Hepatocyte (in vitro differentiated cells): ENCODE results near the gene ERVMER34-1. TPM values are rescaled to one million over a fixed set of nuclear protein-coding genes. Genes with fewer than 3 reads are reported as not detected.

Experiments
- DNase-seq: peaks from one replicate; pipeline ENCODE4 v3.0.0-alpha.2; 2016; ENCODE audit warnings: low spot score
- H2AFZ ChIP-seq: fragments of 200-600 bp; sonication (generic); 2 replicates; pipeline ENCODE4 v1.6.0; 2016; ENCODE audit warnings: antibody characterized with exemption, mild to moderate bottlenecking
- H3K27ac ChIP-seq: fragments of 200-600 bp; sonication (generic); 2 replicates; pipeline ENCODE4 v1.5.1; 2016; ENCODE audit warnings: mild to moderate bottlenecking
- H3K27me3 ChIP-seq: fragments of 200-600 bp; sonication (generic); 2 replicates; pipeline ENCODE4 v1.6.1; 2016
- H3K36me3 ChIP-seq: fragments of 200-600 bp; sonication (generic); replicated peaks from 2 replicates; pipeline ENCODE4 v1.5.1; 2016; ENCODE audit warnings: low read depth; ENCODE audit not compliant: insufficient read depth
- H3K4me1 ChIP-seq: fragments of 200-600 bp; sonication (generic); 2 replicates; pipeline ENCODE4 v1.5.1; 2016; ENCODE audit warnings: mild to moderate bottlenecking, moderate library complexity; ENCODE audit not compliant: insufficient read depth
- H3K4me2 ChIP-seq: fragments of 200-600 bp; sonication (generic); 2 replicates; pipeline ENCODE4 v1.6.0; 2016
- H3K4me3 ChIP-seq: fragments of 200-600 bp; sonication (generic); 2 replicates; pipeline ENCODE4 v1.5.1; 2016; ENCODE audit warnings: mild to moderate bottlenecking
- H3K79me2 ChIP-seq: fragments of 200-600 bp; sonication (generic); 2 replicates; pipeline ENCODE4 v1.6.0; 2017; ENCODE audit warnings: mild to moderate bottlenecking
- H3K9me2 ChIP-seq: fragments of 200-600 bp; sonication (generic); replicated peaks from 2 replicates; pipeline ENCODE4 v1.6.0; 2017; ENCODE audit warnings: mild to moderate bottlenecking; ENCODE audit not compliant: insufficient read depth
- H3K9me3 ChIP-seq: fragments of 200-600 bp; sonication (generic); 2 replicates; pipeline ENCODE4 v1.5.1; 2016; ENCODE audit warnings: low read depth, mild to moderate bottlenecking
- H4K20me1 ChIP-seq: fragments of 200-600 bp; sonication (generic); 2 replicates; pipeline ENCODE4 v1.6.0; 2016; ENCODE audit warnings: mild to moderate bottlenecking; ENCODE audit not compliant: insufficient read depth, poor library complexity, severe bottlenecking
- EZH2 ChIP-seq: fragments of 200-600 bp; sonication (generic); IDR thresholded peaks from 2 replicates; pipeline ENCODE4 v1.6.1; 2016; ENCODE audit warnings: antibody characterized with exemption, mild to moderate bottlenecking, borderline replicate concordance
- EZH2phosphoT487 ChIP-seq: fragments of 200-600 bp; sonication (generic); IDR thresholded peaks from one replicate; pipeline ENCODE4 v1.6.1; 2018; ENCODE audit warnings: antibody characterized with exemption, mild to moderate bottlenecking, low read depth, moderate library complexity; ENCODE audit not compliant: unreplicated experiment, severe bottlenecking
- WGBS: methylation state at CpG from one replicate; pipeline ENCODE4 v1.1.6; 2016; ENCODE audit warnings: low lambda C conversion rate; ENCODE audit errors: missing lambda C conversion rate; 5-methylcytosine and 5-hydroxymethylcytosine counted together
- polyA plus RNA-seq: library from polyadenylated mRNA; unstranded; fragments of >200 nt; fragmentation: Nextera tagmentation; extraction: Ambion mirVana; gene quantifications from 2 replicates; pipeline ENCODE4 v1.2.1, GENCODE V29; 2016
- total RNA-seq: library from RNA; depleted of rRNA; stranded (reverse); fragments of >200 nt; gene quantifications from 2 replicates; pipeline ENCODE4 v1.2.3, GENCODE V29; 2014
- TF ChIP-seq, protein P1 (sequence below): fragments of 200-600 bp; sonication (generic); IDR thresholded peaks from 2 replicates; pipeline ENCODE4 v1.5.1; 2016; ENCODE audit warnings: antibody characterized with exemption, mild to moderate bottlenecking; ENCODE audit not compliant: poor library complexity

ERVMER34-1 gene
- total and polyA plus RNA-seq, 2 experiments from 2014 or later = 1.3 to 4.6 TPM

DNA sequence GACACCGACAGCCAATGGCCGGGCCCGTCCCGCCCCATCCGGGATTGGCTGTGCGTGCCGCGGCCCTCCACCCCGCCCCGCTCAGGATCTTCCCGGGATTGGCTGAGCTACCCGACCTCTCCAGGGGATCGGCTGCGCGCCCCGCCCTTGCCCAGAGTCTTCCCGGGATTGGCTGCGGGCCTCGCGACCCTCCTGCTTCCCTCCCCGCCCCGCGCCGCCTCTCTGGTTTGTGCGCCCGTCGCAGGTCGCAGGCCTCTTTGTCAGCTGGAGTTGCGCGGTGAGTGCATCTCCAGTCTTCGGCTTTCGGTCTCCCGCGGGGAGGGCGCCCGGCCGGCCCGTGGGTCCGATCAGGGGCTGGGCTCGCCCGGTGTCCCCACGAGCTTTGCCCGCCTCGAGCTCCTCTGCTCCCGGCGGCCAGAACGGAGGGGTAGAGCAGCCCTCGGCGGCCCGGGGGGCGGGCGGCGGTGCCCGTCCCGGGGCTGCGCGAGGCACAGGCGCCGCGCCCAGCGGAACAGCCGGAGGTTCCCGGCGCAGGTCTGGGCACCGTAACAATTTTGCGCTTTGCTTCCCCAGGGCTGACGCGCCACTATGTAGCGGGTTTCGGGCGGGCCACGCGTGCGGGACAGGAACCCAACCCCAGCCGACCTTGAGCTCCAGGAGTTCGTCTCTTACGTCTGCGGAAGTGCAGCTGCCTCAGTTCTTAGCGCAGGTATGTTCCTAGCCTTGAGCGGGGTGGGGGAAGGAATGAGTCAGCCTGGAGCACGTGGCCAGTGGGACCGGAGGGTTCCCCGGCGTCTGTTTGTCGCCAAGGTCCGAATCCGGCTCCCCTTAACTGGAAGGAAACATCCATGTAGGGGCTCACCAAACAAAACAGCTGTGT, 38.7 kb downstream of the ERVMER34-1 start:
- H3K9me3 ChIP-seq = no peaks in the 10 kb centered on the region
- DNase-seq = peak; percentile 98
- peaks cover 23% of the 10 kb centered on the region for H3K79me2 ChIP-seq
- H4K20me1 ChIP-seq = peaks cover 9% of the 10 kb centered on the region
- H3K4me2 ChIP-seq = peak overlapping the region; percentile 93
- H3K27ac ChIP-seq = peak overlapping the region; percentile 92
- H2AFZ ChIP-seq = peak overlapping the region; percentile 34
- H3K27me3 ChIP-seq = no peaks in the 10 kb centered on the region
- WGBS = under 1% methylated on average over 82 of the region's 87 CpGs
- H3K4me3 ChIP-seq = peak overlapping the region; percentile 57
- H3K9me2 ChIP-seq = no peaks in the 10 kb centered on the region
- H3K4me1 ChIP-seq = peaks cover 17% of the 10 kb centered on the region
- H3K36me3 ChIP-seq = no peaks in the 10 kb centered on the region
- TF ChIP-seq EZH2 (no peak), EZH2phosphoT487 (no peak)
- TF ChIP-seq, protein P1, sequence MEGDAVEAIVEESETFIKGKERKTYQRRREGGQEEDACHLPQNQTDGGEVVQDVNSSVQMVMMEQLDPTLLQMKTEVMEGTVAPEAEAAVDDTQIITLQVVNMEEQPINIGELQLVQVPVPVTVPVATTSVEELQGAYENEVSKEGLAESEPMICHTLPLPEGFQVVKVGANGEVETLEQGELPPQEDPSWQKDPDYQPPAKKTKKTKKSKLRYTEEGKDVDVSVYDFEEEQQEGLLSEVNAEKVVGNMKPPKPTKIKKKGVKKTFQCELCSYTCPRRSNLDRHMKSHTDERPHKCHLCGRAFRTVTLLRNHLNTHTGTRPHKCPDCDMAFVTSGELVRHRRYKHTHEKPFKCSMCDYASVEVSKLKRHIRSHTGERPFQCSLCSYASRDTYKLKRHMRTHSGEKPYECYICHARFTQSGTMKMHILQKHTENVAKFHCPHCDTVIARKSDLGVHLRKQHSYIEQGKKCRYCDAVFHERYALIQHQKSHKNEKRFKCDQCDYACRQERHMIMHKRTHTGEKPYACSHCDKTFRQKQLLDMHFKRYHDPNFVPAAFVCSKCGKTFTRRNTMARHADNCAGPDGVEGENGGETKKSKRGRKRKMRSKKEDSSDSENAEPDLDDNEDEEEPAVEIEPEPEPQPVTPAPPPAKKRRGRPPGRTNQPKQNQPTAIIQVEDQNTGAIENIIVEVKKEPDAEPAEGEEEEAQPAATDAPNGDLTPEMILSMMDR = no peak

DNA sequence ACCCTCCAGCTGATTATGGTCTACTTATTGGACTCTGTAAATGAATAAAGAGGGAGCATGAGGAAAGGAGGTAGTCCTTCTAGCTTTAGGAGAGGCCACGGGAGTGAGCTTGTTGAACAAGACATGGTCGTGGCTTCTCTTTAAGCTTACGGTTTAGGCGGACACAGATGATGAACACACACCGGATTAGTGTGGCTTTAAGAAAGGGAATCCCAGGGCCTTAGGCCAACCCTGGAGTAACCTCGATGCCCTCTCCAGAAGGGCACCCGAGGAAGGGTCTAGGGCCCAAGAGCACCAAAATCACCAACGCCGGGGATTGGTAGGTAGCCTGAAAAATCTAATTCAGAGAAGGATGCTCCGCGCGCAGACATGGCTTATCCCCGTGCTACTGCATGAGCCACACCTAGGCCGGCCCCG, 39.4 kb downstream of the ERVMER34-1 start:
- no peak for TF ChIP-seq EZH2
- TF ChIP-seq EZH2phosphoT487 = no peak
- TF ChIP-seq, protein P1 = no peak
- WGBS = 16% methylated on average over 15 of the region's 15 CpGs
- H2AFZ ChIP-seq = peak overlapping the region; percentile 73
- H3K9me2 ChIP-seq = no peaks in the 10 kb centered on the region
- H3K27me3 ChIP-seq = no peaks in the 10 kb centered on the region
- H4K20me1 ChIP-seq = peaks cover 9% of the 10 kb centered on the region
- no peak for DNase-seq
- H3K4me2 ChIP-seq = peak overlapping the region; percentile 72
- no peaks in the 10 kb centered on the region for H3K36me3 ChIP-seq
- peaks cover 17% of the 10 kb centered on the region for H3K4me1 ChIP-seq
- peaks cover 23% of the 10 kb centered on the region for H3K79me2 ChIP-seq
- peak overlapping the region; percentile 28 for H3K27ac ChIP-seq
- no peaks in the 10 kb centered on the region for H3K9me3 ChIP-seq
- H3K4me3 ChIP-seq = no peak overlapping the region

DNA sequence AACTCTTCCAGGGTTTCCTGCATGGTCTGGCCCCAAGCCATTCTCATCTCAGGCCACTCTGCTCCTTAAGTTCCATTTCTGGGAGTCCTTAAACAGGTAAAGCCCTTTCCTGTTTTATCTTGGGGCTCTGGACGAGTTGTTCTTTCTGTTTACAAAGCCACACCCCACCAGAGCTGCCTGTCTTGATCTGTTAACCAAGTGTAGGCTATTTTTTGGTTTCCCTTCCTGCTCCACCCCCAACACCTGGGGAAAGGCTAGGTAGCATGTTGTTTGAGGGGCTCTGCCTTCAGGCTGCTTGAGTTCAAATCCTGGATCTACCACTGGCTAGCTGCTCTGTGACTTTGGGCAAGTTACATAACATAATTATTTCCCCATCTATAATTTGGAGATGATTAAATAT, 40.0 kb downstream of the ERVMER34-1 start:
- H3K9me3 ChIP-seq = no peaks in the 10 kb centered on the region
- H3K4me1 ChIP-seq = peaks cover 17% of the 10 kb centered on the region
- no peak for DNase-seq
- no peak overlapping the region for H3K4me3 ChIP-seq
- H3K4me2 ChIP-seq = no peak overlapping the region
- H3K27me3 ChIP-seq = no peaks in the 10 kb centered on the region
- H3K27ac ChIP-seq = no peak overlapping the region
- H4K20me1 ChIP-seq = peaks cover 9% of the 10 kb centered on the region
- WGBS = 65% methylated on average over 1 of the region's 1 CpG
- peaks cover 23% of the 10 kb centered on the region for H3K79me2 ChIP-seq
- no peak for TF ChIP-seq EZH2
- TF ChIP-seq, protein P1 = no peak
- no peaks in the 10 kb centered on the region for H3K36me3 ChIP-seq
- H2AFZ ChIP-seq = no peak overlapping the region
- no peaks in the 10 kb centered on the region for H3K9me2 ChIP-seq
